Neural crest cell (in vitro differentiated cells): ENCODE data around the gene CCDC150. TPM values are rescaled to one million over a fixed set of nuclear protein-coding genes. Genes with fewer than 3 reads are reported as not detected.

Source experiments
- DNase-seq: peaks from one replicate; pipeline ENCODE4 v3.0.0; 2021; ENCODE audit warnings: low read depth, mixed read lengths, low spot score
- H3K27ac Mint-ChIP-seq: one replicate; pipeline ENCODE4 v1.8.0; 2021; ENCODE audit warnings: mild to moderate bottlenecking, mixed read lengths; ENCODE audit not compliant: unreplicated experiment
- H3K27me3 Mint-ChIP-seq: 2 replicates; pipeline ENCODE4 v1.8.0; 2021; ENCODE audit warnings: low read depth, mild to moderate bottlenecking, mixed read lengths
- H3K36me3 Mint-ChIP-seq: 2 replicates; pipeline ENCODE4 v1.8.0; 2021; ENCODE audit warnings: low read depth, mild to moderate bottlenecking, mixed read lengths
- H3K4me1 Mint-ChIP-seq: 2 replicates; pipeline ENCODE4 v1.8.0; 2021; ENCODE audit warnings: mixed read lengths
- H3K4me3 Mint-ChIP-seq: one replicate; pipeline ENCODE4 v1.8.0; 2021; ENCODE audit warnings: mild to moderate bottlenecking, mixed read lengths
- H3K9me3 Mint-ChIP-seq: 2 replicates; pipeline ENCODE4 v1.8.0; 2021; ENCODE audit warnings: mixed read lengths
- total RNA-seq: library from RNA; stranded (reverse); gene quantifications from 2 replicates; pipeline ENCODE4 v1.2.1, GENCODE V29; 2021
- TF ChIP-seq, protein P1 (sequence below): fragments of 200-600 bp; sonication (generic); conservative IDR thresholded peaks from 2 replicates; pipeline ENCODE4 v1.5.0; 2021; ENCODE audit warnings: antibody characterized with exemption, mild to moderate bottlenecking

CCDC150 gene
- total RNA-seq, 1 donor from 2014 or later = 31.8 TPM

- Mint-ChIP-seq H3K4me1 (no peaks in the 10 kb centered on the region), H3K27ac (no peak overlapping the region), H3K9me3 (peaks cover 33% of the 10 kb centered on the region), H3K4me3 (no peak overlapping the region), H3K36me3 (peaks cover 63% of the 10 kb centered on the region), H3K27me3 (no peaks in the 10 kb centered on the region)
- TF ChIP-seq, protein P1, sequence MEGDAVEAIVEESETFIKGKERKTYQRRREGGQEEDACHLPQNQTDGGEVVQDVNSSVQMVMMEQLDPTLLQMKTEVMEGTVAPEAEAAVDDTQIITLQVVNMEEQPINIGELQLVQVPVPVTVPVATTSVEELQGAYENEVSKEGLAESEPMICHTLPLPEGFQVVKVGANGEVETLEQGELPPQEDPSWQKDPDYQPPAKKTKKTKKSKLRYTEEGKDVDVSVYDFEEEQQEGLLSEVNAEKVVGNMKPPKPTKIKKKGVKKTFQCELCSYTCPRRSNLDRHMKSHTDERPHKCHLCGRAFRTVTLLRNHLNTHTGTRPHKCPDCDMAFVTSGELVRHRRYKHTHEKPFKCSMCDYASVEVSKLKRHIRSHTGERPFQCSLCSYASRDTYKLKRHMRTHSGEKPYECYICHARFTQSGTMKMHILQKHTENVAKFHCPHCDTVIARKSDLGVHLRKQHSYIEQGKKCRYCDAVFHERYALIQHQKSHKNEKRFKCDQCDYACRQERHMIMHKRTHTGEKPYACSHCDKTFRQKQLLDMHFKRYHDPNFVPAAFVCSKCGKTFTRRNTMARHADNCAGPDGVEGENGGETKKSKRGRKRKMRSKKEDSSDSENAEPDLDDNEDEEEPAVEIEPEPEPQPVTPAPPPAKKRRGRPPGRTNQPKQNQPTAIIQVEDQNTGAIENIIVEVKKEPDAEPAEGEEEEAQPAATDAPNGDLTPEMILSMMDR = no peak
- DNase-seq = no peak
Measured at GRCh38 chr2:196653843-196654242, 14.3 kb downstream of the CCDC150 start.

- no peaks in the 10 kb centered on the region for H3K27me3 Mint-ChIP-seq
- DNase-seq = no peak
- H3K36me3 Mint-ChIP-seq = peaks cover 45% of the 10 kb centered on the region
- no peaks in the 10 kb centered on the region for H3K4me1 Mint-ChIP-seq
- H3K9me3 Mint-ChIP-seq = peaks cover 21% of the 10 kb centered on the region
- no peak overlapping the region for H3K27ac Mint-ChIP-seq
- TF ChIP-seq, protein P1 = no peak
- no peak overlapping the region for H3K4me3 Mint-ChIP-seq
Measured at GRCh38 chr2:196655761-196656160, 16.2 kb downstream of the CCDC150 start.

DNA sequence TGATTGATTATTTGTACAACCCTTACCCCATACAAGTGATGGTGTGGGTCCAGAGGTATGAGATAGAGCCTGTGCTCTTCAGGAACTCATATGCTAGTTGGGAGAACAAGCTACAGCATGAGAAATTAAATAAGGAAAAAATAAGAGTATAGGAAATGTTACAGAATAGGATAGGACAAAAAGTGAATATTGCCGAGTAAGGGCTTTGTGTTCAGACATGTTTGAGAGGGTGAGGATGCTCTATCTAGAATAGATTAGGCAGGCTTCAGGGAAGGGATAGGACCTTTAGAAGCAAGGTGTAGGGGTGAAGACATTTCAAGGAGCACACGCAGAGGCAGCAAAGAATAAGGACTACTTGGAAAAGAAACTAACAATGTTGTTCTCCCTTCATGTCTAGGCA lies 17.8 kb downstream of the CCDC150 start:
- TF ChIP-seq, protein P1 = no peak
- Mint-ChIP-seq H3K9me3 (peaks cover 7% of the 10 kb centered on the region), H3K27me3 (no peaks in the 10 kb centered on the region), H3K4me1 (no peaks in the 10 kb centered on the region), H3K4me3 (no peak overlapping the region), H3K36me3 (peaks cover 30% of the 10 kb centered on the region), H3K27ac (no peak overlapping the region)
- no peak for DNase-seq

GRCh38 chr2:196659844-196660243 lies 20.3 kb downstream of the CCDC150 start:
- Mint-ChIP-seq H3K27ac (no peak overlapping the region), H3K9me3 (no peaks in the 10 kb centered on the region), H3K4me3 (no peak overlapping the region), H3K36me3 (peaks cover 11% of the 10 kb centered on the region), H3K4me1 (no peaks in the 10 kb centered on the region), H3K27me3 (no peaks in the 10 kb centered on the region)
- no peak for DNase-seq
- TF ChIP-seq, protein P1 = no peak

- Mint-ChIP-seq H3K4me3 (no peak overlapping the region), H3K36me3 (peaks cover 11% of the 10 kb centered on the region), H3K9me3 (no peaks in the 10 kb centered on the region), H3K27me3 (no peaks in the 10 kb centered on the region), H3K4me1 (no peaks in the 10 kb centered on the region), H3K27ac (no peak overlapping the region)
- no peak for DNase-seq
- TF ChIP-seq, protein P1 = no peak
Measured at GRCh38 chr2:196660244-196660643, 20.7 kb downstream of the CCDC150 start.

DNA sequence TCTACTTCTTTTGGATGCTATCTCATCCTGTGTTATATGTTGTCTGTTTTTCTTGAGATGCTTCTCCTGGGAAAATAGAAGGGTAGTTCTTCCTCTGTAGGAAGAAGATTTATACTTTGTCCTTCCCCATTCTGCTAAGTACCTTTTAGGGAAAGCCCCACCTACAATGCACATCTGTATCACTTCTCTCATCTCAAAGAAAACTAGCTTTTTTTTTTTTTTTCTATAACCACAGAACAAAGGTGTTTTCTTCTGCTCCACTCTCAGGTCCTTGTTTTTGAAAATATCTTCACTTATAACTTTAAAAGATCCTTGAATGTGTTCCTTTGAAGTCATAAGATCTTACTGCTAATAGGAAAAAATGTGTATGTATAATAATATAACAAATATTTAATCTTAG lies 30.8 kb downstream of the CCDC150 start:
- TF ChIP-seq, protein P1 = no peak
- Mint-ChIP-seq H3K27me3 (no peaks in the 10 kb centered on the region), H3K4me3 (no peak overlapping the region), H3K36me3 (peaks cover 4% of the 10 kb centered on the region), H3K4me1 (no peaks in the 10 kb centered on the region), H3K9me3 (peaks cover 2% of the 10 kb centered on the region), H3K27ac (no peak overlapping the region)
- DNase-seq = no peak
